ENCODE results near the gene KCNIP3.
"Not testable (repeated sequence)": the region's sequence is repeated elsewhere in the genome, so short reads cannot be mapped to it uniquely, and the experiment has no call there.

The KCNIP3 gene

GRCh38 chr2:95402370-95403203, 105.4 kb downstream of the KCNIP3 start, which contains the start of gene FAHD2A:
FAHD2A (plus strand) TSS chr2:95402708; CDS start chr2:95405559, 2,851 bp downstream.
- ChIA-PET POLR2A (interaction anchor here (0.7 to 3.8 kb wide), 8 partner anchors 10 to 333 kb away, joined by 3 to 32 read pairs (median 9); no protein-coding TSS in a partner anchor), CTCF (interaction anchor here (0.5 to 4.2 kb wide), 5 partner anchors 8 to 337 kb away, joined by 3 to 17 read pairs (median 6); no protein-coding TSS in a partner anchor)
- no peak for TF ChIP-seq ELF4 (IDR thresholded peaks at IDR 0.05)
- no peak for TF ChIP-seq FOXK2 (IDR thresholded peaks at IDR 0.05)
- TF ChIP-seq SUZ12 (IDR thresholded peaks at IDR 0.05), result no peak
- TF ChIP-seq L3MBTL2 (conservative IDR thresholded peaks at IDR 0.05), result peak; percentile 72
- TF ChIP-seq LEF1 (IDR thresholded peaks at IDR 0.05; ENCODE audit: borderline replicate concordance), result no peak
- no peak for TF ChIP-seq TARDBP (IDR thresholded peaks at IDR 0.05)
- TF ChIP-seq FOXM1 (IDR thresholded peaks at IDR 0.05; ENCODE audit: borderline replicate concordance), result no peak
- TF ChIP-seq PKNOX1 (IDR thresholded peaks at IDR 0.05), result peak; percentile 84
- TF ChIP-seq SP1 (IDR thresholded peaks at IDR 0.05), result no peak
- peak; percentile 96 for DNase-seq (ENCODE audit: extremely low spot score)

- DNase-seq (ENCODE audit: extremely low spot score), result not testable (repeated sequence)
- ChIA-PET CTCF (interaction anchor here (0.8 to 4.2 kb wide), 3 partner anchors 14 to 172 kb away, joined by 3 to 17 read pairs (median 7); no protein-coding TSS in a partner anchor), POLR2A (interaction anchor here (0.7 to 3.8 kb wide), 6 partner anchors 10 to 332 kb away, joined by 3 to 32 read pairs (median 9); no protein-coding TSS in a partner anchor)
- TF ChIP-seq L3MBTL2 (conservative IDR thresholded peaks at IDR 0.05), result peak; percentile 24; the same call in 1 of the 2 replicates
Measured at GRCh38 chr2:95403204-95403721, 106.1 kb downstream of the KCNIP3 start.

GRCh38 chr2:95403824-95404223, 106.7 kb downstream of the KCNIP3 start:
- ChIA-PET CTCF (interaction anchor here (0.8 to 4.2 kb wide), 3 partner anchors 15 to 172 kb away, joined by 3 to 17 read pairs (median 7); no protein-coding TSS in a partner anchor), POLR2A (interaction anchor here (1.2 to 3.8 kb wide), 4 partner anchors 11 to 331 kb away, joined by 5 to 32 read pairs (median 10); no protein-coding TSS in a partner anchor)
- not testable (repeated sequence) for DNase-seq (ENCODE audit: extremely low spot score)

- DNase-seq (ENCODE audit: extremely low spot score); POLR2A ChIA-PET: not testable (repeated sequence)
- CTCF ChIA-PET, result interaction anchor here (0.9 to 4.2 kb wide), 2 partner anchors 9 to 16 kb away, joined by 3 to 17 read pairs; no protein-coding TSS in a partner anchor
Measured at GRCh38 chr2:95404676-95405075, 107.5 kb downstream of the KCNIP3 start.

GRCh38 chr2:95411239-95411638, 114.1 kb downstream of the KCNIP3 start:
- CTCF ChIA-PET, result interaction anchor here (1.3 kb wide), 1 partner anchor 88 kb away, joined by 5 read pairs; no protein-coding TSS in a partner anchor
- POLR2A ChIA-PET; DNase-seq (ENCODE audit: extremely low spot score): not testable (repeated sequence)

GRCh38 chr2:95414015-95414594, 117.0 kb downstream of the KCNIP3 start:
- CTCF ChIA-PET, result interaction anchor here (0.6 to 1.4 kb wide), 3 partner anchors 9 to 41 kb away, joined by 3 to 4 read pairs (median 3); no protein-coding TSS in a partner anchor
- peak; percentile 60 for DNase-seq (ENCODE audit: extremely low spot score)
- POLR2A ChIA-PET, result not testable (repeated sequence)

GRCh38 chr2:95415138-95415537, 118.0 kb downstream of the KCNIP3 start:
- DNase-seq (ENCODE audit: extremely low spot score); POLR2A ChIA-PET; CTCF ChIA-PET: not testable (repeated sequence)

GRCh38 chr2:95415561-95415960, 118.4 kb downstream of the KCNIP3 start:
- DNase-seq (ENCODE audit: extremely low spot score); CTCF ChIA-PET; POLR2A ChIA-PET: not testable (repeated sequence)

GRCh38 chr2:95427196-95427867, 130.2 kb downstream of the KCNIP3 start:
- POLR2A ChIA-PET; DNase-seq (ENCODE audit: extremely low spot score); CTCF ChIA-PET: not testable (repeated sequence)

GRCh38 chr2:95429748-95430467, 132.8 kb downstream of the KCNIP3 start:
- CTCF ChIA-PET; DNase-seq (ENCODE audit: extremely low spot score); POLR2A ChIA-PET: not testable (repeated sequence)

GRCh38 chr2:95433373-95433772, 136.2 kb downstream of the KCNIP3 start:
- POLR2A ChIA-PET; CTCF ChIA-PET; DNase-seq (ENCODE audit: extremely low spot score): not testable (repeated sequence)

- POLR2A ChIA-PET; DNase-seq (ENCODE audit: extremely low spot score); CTCF ChIA-PET: not testable (repeated sequence)
Measured at GRCh38 chr2:95433973-95434372, 136.8 kb downstream of the KCNIP3 start.

- DNase-seq (ENCODE audit: extremely low spot score); POLR2A ChIA-PET; CTCF ChIA-PET: not testable (repeated sequence)
Measured at GRCh38 chr2:95434507-95435076, 137.4 kb downstream of the KCNIP3 start.

- CTCF ChIA-PET; POLR2A ChIA-PET; DNase-seq (ENCODE audit: extremely low spot score): not testable (repeated sequence)
Measured at GRCh38 chr2:95435162-95435871, 138.2 kb downstream of the KCNIP3 start.
